ENCODE data around the gene DDX10. TPM values are rescaled to one million over a fixed set of nuclear protein-coding genes. Genes with fewer than 3 reads are reported as not detected.

The DDX10 gene
- total RNA-seq, 1 donor from 2014 or later = 67.4 TPM

DNA sequence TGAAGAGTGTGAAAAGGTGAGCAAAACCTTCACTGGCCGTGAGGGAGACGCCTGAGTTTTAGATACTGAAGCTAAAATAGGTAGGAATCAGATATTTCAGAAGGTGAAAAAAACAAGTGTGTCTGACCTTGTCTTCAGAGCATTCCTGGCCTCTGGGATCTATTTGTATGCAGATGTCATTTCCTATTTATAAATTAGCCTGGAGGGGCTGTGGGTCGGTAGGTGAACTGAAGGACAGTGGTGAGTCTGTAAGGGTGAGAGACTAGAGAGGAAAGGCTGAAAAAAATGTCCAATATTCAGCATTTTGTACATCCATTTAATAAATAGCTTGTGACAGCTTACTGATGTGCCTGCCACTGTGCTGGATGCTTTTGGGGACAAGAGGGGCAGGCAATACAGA, 302.1 kb downstream of the DDX10 start:
- TF ChIP-seq, protein P1, sequence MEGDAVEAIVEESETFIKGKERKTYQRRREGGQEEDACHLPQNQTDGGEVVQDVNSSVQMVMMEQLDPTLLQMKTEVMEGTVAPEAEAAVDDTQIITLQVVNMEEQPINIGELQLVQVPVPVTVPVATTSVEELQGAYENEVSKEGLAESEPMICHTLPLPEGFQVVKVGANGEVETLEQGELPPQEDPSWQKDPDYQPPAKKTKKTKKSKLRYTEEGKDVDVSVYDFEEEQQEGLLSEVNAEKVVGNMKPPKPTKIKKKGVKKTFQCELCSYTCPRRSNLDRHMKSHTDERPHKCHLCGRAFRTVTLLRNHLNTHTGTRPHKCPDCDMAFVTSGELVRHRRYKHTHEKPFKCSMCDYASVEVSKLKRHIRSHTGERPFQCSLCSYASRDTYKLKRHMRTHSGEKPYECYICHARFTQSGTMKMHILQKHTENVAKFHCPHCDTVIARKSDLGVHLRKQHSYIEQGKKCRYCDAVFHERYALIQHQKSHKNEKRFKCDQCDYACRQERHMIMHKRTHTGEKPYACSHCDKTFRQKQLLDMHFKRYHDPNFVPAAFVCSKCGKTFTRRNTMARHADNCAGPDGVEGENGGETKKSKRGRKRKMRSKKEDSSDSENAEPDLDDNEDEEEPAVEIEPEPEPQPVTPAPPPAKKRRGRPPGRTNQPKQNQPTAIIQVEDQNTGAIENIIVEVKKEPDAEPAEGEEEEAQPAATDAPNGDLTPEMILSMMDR (IDR thresholded peaks at IDR 0.05; ENCODE audit: insufficient read depth, low read length, severe bottlenecking) = no peak
- FAIRE-seq (no peak), DNase-seq (ENCODE audit: low read depth) (no peak)
- Histone ChIP-seq H3K4me3 (ENCODE audit: low read depth, low read length) (no peak overlapping the region), H3K27me3 (ENCODE audit: control insufficient read depth, insufficient read depth, low read length) (no peaks in the 10 kb centered on the region), H3K36me3 (ENCODE audit: control insufficient read depth, insufficient read depth, low read length) (no peaks in the 10 kb centered on the region)

DNA sequence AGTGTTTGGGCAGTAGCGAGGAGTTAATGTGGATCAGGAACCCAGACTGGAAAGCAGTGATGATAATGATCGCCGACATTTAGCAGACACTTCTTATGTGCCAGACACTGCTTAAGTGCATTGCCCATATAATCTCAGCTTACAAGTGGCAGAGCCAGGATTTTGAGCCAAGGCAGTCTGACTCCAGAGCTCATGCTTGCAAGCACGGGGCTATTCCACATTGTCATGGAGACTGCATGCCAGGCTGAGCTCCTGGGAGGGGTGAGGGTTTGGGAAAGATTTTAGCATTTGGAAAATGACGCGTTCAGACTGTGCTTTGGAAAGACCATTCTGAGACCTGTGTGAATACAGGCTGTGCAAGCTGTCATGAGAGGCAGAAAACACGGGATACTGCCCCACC, 302.7 kb downstream of the DDX10 start:
- Histone ChIP-seq H3K36me3 (ENCODE audit: control insufficient read depth, insufficient read depth, low read length) (no peaks in the 10 kb centered on the region), H3K4me3 (ENCODE audit: low read depth, low read length) (no peak overlapping the region), H3K27me3 (ENCODE audit: control insufficient read depth, insufficient read depth, low read length) (no peaks in the 10 kb centered on the region)
- no peak for DNase-seq (ENCODE audit: low read depth)
- TF ChIP-seq, protein P1 (IDR thresholded peaks at IDR 0.05; ENCODE audit: insufficient read depth, low read length, severe bottlenecking) = no peak
- FAIRE-seq = peak; percentile 18

DNA sequence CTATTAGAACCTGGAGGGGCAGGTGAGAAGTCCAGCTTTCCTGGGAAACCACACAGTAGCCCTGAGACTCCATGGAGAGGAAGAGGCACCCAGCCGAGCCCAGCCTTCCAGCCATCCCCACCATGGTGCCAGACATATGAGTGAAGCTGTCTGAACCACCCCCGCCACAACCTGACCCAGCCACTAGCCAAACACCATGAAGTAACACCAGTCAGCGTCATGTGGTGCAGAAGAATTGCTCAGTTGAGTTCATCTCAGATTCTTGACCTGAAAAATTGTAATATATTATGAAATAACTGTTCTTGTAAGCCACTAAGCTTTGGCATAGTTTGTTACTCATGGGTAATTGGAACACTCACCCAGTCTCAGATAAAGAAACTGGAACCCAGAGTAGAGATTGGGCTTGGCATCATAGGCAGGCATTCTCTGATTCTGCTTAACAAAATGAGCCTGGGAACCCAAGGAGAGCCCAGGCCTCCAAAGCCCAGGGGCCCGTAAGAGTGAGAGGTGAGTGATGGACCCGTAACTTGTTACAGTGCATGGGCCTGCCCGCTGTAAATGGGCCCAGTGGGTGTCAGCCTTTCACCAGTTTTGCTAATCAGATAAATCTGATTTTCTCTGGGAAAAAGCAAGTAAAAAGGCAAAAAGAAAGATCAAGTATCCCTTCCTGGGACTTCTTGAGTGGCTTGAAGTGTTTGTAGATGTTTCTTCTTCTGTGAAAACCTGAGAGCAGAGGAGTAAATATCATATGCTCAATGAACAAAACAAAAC, 305.5 kb downstream of the DDX10 start:
- Histone ChIP-seq H3K36me3 (ENCODE audit: control insufficient read depth, insufficient read depth, low read length) (no peaks in the 10 kb centered on the region), H3K4me3 (ENCODE audit: low read depth, low read length) (no peak overlapping the region), H3K27me3 (ENCODE audit: control insufficient read depth, insufficient read depth, low read length) (no peaks in the 10 kb centered on the region)
- DNase-seq (ENCODE audit: low read depth) (no peak), FAIRE-seq (no peak)
- TF ChIP-seq, protein P1 (IDR thresholded peaks at IDR 0.05; ENCODE audit: insufficient read depth, low read length, severe bottlenecking) = no peak

DNA sequence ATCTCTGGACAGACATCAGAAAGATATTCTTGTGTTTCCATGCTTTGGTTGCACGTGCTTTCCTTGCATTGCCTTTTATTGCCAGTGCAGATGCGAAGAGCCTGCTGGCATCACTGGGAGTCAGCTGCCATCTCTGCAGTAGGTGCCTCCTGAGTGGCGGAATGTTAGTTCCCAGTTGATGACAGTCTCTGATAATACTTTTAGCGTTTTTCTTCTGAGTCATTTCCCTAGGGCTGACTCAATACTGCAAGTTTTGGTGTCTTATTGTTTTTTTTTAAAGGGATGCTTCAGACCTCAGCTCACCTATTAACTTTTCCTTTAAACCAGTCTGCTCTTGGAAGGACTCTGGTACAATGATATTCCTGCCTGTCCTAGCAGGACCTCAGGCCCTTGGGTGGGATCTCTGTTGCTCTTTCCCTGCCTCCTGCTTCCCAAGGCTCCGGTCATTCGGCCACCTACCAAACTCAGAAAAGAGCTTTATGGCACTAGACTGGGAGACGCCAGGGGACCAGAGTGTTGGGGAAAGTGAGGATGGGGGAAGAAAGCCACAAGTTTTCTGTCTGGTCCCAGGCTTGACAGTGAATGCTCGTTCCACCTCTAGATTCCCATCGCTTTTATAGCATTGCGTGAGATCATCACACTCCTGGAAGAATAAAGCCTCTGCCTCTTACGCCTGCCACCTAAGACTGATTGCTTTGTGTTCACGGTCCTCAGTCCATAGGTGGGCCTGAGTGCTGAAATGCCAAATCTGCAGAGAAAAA, 308.7 kb downstream of the DDX10 start:
- H3K4me3 ChIP-seq (ENCODE audit: low read depth, low read length) = no peak overlapping the region
- H3K27me3 ChIP-seq (ENCODE audit: control insufficient read depth, insufficient read depth, low read length) = no peaks in the 10 kb centered on the region
- peak; percentile 84 for DNase-seq (ENCODE audit: low read depth)
- TF ChIP-seq, protein P1 (IDR thresholded peaks at IDR 0.05; ENCODE audit: insufficient read depth, low read length, severe bottlenecking) = no peak
- H3K36me3 ChIP-seq (ENCODE audit: control insufficient read depth, insufficient read depth, low read length) = no peaks in the 10 kb centered on the region
- FAIRE-seq = peak; percentile 18

DNA sequence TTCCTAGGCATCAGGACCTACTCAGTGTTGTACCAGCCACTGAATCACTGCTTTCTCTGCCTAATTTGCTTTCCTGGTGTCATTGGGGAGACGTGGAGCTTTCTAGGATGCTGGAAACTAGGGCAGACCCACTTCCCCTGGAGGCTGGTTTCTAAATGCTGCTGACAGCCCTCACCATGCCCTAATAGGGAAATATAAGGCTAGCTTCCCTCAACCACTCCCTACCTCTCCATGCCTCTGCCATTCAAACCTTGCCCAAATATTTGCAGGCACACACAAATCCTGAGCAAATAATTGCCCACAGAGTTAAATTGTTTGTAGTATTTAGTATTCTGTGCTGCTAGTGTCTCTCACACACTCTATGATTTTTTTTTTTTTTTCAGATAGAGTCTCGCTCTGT, 310.2 kb downstream of the DDX10 start:
- no peaks in the 10 kb centered on the region for H3K27me3 ChIP-seq (ENCODE audit: control insufficient read depth, insufficient read depth, low read length)
- TF ChIP-seq, protein P1 (IDR thresholded peaks at IDR 0.05; ENCODE audit: insufficient read depth, low read length, severe bottlenecking) = no peak
- FAIRE-seq = no peak
- no peaks in the 10 kb centered on the region for H3K36me3 ChIP-seq (ENCODE audit: control insufficient read depth, insufficient read depth, low read length)
- H3K4me3 ChIP-seq (ENCODE audit: low read depth, low read length) = no peak overlapping the region
- DNase-seq (ENCODE audit: low read depth) = no peak

Measured in bronchial epithelial cell (primary cell).